Measurements from ENCODE around the gene RAB8A. TPM values are rescaled to one million over a fixed set of nuclear protein-coding genes. Genes with fewer than 3 reads are reported as not detected.

The RAB8A gene
- total and polyA plus RNA-seq, 8 donors, result 12.0 to 40.8 (median 23.1) TPM

DNA sequence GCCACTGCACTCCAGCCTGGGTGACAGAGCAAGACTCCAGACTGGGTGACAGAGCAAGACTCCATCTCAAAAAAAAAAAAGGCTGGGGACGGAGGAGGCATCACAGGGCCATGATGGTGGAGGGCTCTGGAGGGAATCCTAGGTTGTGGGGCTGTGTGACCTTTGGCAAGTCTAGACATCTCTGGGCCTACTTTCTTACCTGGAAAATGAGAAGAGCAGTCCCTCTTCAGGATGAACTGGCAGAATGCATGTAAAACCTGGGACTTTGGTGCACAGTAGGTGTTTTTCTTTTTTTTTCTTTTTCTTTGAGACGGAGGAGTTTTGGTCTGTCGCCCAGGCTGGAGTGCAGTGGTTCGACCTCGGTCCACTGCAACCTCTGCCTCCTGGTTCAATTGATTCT, 48.0 kb downstream of the RAB8A start:
- no peak for ATAC-seq
- 85 to 90% methylated on average over 5 of the region's 5 CpGs for WGBS, 2 donors
- Histone ChIP-seq H3K4me1 (no peaks in the 10 kb centered on the region), H3K4me3 (no peak overlapping the region), H3K36me3 (no peaks in the 10 kb centered on the region), H3K27ac (no peak overlapping the region), H3K9me3 (no peaks in the 10 kb centered on the region), H3K27me3 (no peaks in the 10 kb centered on the region)
- no peak for TF ChIP-seq CTCF (IDR thresholded peaks at IDR 0.05)
- DNase-seq, result no peak
- FAIRE-seq, result no peak
- intact Hi-C loops (cut with DNase I), result no loop called here

- H3K27ac ChIP-seq, result no peak overlapping the region
- H3K36me3 ChIP-seq, result no peaks in the 10 kb centered on the region
- H3K9me3 ChIP-seq, result no peaks in the 10 kb centered on the region
- no peaks in the 10 kb centered on the region for H3K4me1 ChIP-seq
- no peak overlapping the region for H3K4me3 ChIP-seq
- no peak for TF ChIP-seq CTCF (IDR thresholded peaks at IDR 0.05)
- ATAC-seq, result no peak
- intact Hi-C loops (cut with DNase I), result no loop called here
- 61 to 70% methylated on average over 6 of the region's 6 CpGs for WGBS, 2 donors
- FAIRE-seq, result no peak
- no peaks in the 10 kb centered on the region for H3K27me3 ChIP-seq
- DNase-seq, result peak in 1 of 6 donors; percentile 18
Observed at GRCh38 chr19:16160445-16160942, 48.8 kb downstream of the RAB8A start.

DNA sequence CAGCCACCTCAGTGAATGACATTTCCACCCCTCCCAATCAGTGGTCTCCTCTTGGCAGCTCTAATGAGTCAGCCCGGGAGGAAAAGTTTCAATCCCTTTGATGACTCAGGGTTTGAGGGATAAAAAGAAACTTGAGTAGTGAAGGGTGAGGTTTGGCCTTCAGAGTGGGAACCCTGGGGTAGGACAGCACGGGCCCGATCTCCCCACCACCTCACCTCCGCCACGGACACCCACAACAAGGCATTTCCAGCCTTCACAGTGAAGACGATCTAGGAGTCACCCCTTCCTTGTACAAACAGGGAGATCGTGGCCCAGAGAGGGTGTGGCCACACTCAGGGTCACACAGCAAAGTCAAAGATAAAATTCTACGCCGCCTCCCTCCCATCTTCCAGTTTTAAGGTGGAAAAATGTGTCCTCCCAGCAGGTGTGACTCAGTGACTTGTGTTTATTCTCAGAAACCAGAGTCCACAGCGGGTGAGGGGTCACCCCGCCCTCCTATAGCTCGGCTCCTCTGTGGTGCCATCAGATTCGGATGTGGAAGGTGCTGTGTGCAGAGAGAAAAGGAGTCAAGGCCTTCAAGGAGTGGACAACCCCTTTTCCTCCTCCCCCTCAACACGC, 49.4 kb downstream of the RAB8A start:
- Histone ChIP-seq H3K9me3 (no peaks in the 10 kb centered on the region), H3K27ac (no peak overlapping the region), H3K36me3 (no peaks in the 10 kb centered on the region), H3K4me3 (no peak overlapping the region), H3K4me1 (no peaks in the 10 kb centered on the region), H3K27me3 (no peaks in the 10 kb centered on the region)
- TF ChIP-seq CTCF (IDR thresholded peaks at IDR 0.05), result no peak
- peak in 1 of 4 donors; percentile 24 for ATAC-seq
- intact Hi-C loops (cut with DNase I), result no loop called here
- 61 to 68% methylated on average over 14 of the region's 14 CpGs for WGBS, 2 donors
- FAIRE-seq, result no peak
- DNase-seq, result no peak

GRCh38 chr19:16161840-16162239, 50.2 kb downstream of the RAB8A start:
- Histone ChIP-seq H3K9me3 (no peaks in the 10 kb centered on the region), H3K4me1 (no peaks in the 10 kb centered on the region), H3K36me3 (no peaks in the 10 kb centered on the region), H3K27ac (no peak overlapping the region), H3K4me3 (no peak overlapping the region), H3K27me3 (no peaks in the 10 kb centered on the region)
- FAIRE-seq (no peak), ATAC-seq (no peak), DNase-seq (no peak)
- 75 to 84% methylated on average over 3 of the region's 3 CpGs for WGBS, 2 donors
- intact Hi-C loops (cut with DNase I), result no loop called here
- no peak for TF ChIP-seq CTCF (IDR thresholded peaks at IDR 0.05)

GRCh38 chr19:16164222-16164890, 52.7 kb downstream of the RAB8A start:
- H3K27me3 ChIP-seq, result no peaks in the 10 kb centered on the region
- WGBS, 2 donors, result 69 to 75% methylated on average over 13 of the region's 13 CpGs
- ATAC-seq (no peak), DNase-seq (no peak), FAIRE-seq (no peak)
- H3K4me1 ChIP-seq, result no peaks in the 10 kb centered on the region
- no peaks in the 10 kb centered on the region for H3K36me3 ChIP-seq
- TF ChIP-seq CTCF (IDR thresholded peaks at IDR 0.05), result no peak
- intact Hi-C loops (cut with DNase I), result no loop called here
- H3K27ac ChIP-seq, result no peak overlapping the region
- H3K9me3 ChIP-seq, result no peaks in the 10 kb centered on the region
- no peak overlapping the region for H3K4me3 ChIP-seq

All from pancreas (tissue), 10 donors.